ENCODE data around the gene P4HTM. TPM values are rescaled to one million over a fixed set of nuclear protein-coding genes. Genes with fewer than 3 reads are reported as not detected.

The P4HTM gene
- total and polyA plus RNA-seq, 2 of the 8 experiments (the other 6 are each of a cell fraction or from before 2014, with no cell fraction given) = 19.1 to 25.4 TPM

DNA sequence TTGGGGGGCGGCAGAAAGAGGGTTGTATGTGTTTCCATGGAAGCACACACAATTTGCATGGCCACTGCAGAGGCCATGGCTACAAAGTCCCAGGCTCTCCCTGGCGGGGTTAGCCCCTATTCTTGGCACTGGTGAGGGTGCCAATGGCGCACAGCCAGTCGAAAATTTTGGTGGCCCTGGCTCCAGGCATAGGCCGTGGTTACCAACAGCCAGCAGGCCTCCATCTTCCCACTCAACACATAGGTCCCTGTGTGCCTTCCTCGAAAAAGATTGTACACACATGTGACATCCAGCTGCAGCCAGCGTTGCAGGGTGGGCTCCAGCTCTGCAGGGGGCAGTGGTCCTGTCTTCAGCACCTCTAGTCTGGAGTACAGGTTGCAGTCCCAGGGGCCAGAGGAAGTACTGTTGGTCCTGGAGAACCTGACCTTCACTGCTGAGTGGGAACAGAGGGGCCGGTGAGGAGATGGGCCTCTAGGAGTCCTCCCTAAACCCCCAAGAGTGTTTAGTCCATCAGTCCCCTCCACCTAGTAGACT, 7.1 kb downstream of the P4HTM start:
- no peaks in the 10 kb centered on the region for H3K27me3 ChIP-seq (replicated peaks in 1 of 4; ENCODE audit: control insufficient read depth in 3 of 4, extremely low read depth in 1 of 4, insufficient read depth in 3 of 4, low read length in 3 of 4)
- H4K20me1 ChIP-seq (replicated peaks in 1 of 2; ENCODE audit: control insufficient read depth in 1 of 2, insufficient read depth in 2 of 2, low read length in 2 of 2) = peaks cover 0 to 4% of the 10 kb centered on the region in 2 experiments
- H3K79me1 ChIP-seq (ENCODE audit: low read depth, low read length) = peaks cover 3% of the 10 kb centered on the region
- TF ChIP-seq BACH1 (IDR thresholded peaks at IDR 0.05; ENCODE audit: low read length) = no peak
- TF ChIP-seq, protein P1, sequence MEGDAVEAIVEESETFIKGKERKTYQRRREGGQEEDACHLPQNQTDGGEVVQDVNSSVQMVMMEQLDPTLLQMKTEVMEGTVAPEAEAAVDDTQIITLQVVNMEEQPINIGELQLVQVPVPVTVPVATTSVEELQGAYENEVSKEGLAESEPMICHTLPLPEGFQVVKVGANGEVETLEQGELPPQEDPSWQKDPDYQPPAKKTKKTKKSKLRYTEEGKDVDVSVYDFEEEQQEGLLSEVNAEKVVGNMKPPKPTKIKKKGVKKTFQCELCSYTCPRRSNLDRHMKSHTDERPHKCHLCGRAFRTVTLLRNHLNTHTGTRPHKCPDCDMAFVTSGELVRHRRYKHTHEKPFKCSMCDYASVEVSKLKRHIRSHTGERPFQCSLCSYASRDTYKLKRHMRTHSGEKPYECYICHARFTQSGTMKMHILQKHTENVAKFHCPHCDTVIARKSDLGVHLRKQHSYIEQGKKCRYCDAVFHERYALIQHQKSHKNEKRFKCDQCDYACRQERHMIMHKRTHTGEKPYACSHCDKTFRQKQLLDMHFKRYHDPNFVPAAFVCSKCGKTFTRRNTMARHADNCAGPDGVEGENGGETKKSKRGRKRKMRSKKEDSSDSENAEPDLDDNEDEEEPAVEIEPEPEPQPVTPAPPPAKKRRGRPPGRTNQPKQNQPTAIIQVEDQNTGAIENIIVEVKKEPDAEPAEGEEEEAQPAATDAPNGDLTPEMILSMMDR (IDR thresholded peaks at IDR 0.05; ENCODE audit: control extremely low read depth in 1 of 3, insufficient read depth in 1 of 3, low read depth in 1 of 3, low read length in 3 of 3) = peak in 2 of 3 experiments; percentile 8 to 20; a peak in 1 of 4 replicates
- no peak overlapping the region for H2BK5ac ChIP-seq (ENCODE audit: low read depth, low read length)
- ChIA-PET CTCF (ENCODE audit: partially characterized antibody) (interaction anchor here (0.9 to 19.9 kb wide), 6 partner anchors 8 to 261 kb away, joined by 3 to 467 read pairs (median 4); partner anchors contain the start of genes DALRD3, NDUFAF3, PRKAR2A and WDR6), POLR2A (ENCODE audit: partially characterized antibody) (interaction anchor here (0.6 to 38.8 kb wide), 5 partner anchors 5 to 123 kb away, joined by 3 to 1518 read pairs (median 4); partner anchors contain the start of genes DALRD3, IMPDH2, NDUFAF3 and P4HTM)
- H2BK20ac ChIP-seq (ENCODE audit: low read length) = no peak overlapping the region
- H3K14ac ChIP-seq (ENCODE audit: insufficient read length) = no peak overlapping the region
- H3K4me2 ChIP-seq (ENCODE audit: insufficient read depth in 1 of 2, low read depth in 2 of 2, low read length in 2 of 2) = no peak overlapping the region
- no peak overlapping the region for H2BK120ac ChIP-seq (replicated peaks; ENCODE audit: low read depth, low read length)
- peaks cover 0 to 3% (median 0%) of the 10 kb centered on the region in 4 experiments; a peak in 2 of 8 replicates for H3K36me3 ChIP-seq (ENCODE audit: control insufficient read depth in 2 of 4, insufficient read depth in 4 of 4, low read length in 3 of 4)
- H3K27ac ChIP-seq (ENCODE audit: low read depth, low read length) = no peak overlapping the region
- H3K9me3 ChIP-seq (ENCODE audit: insufficient read depth in 2 of 2, low read depth in 1 of 2, low read length in 1 of 2) = no peaks in the 10 kb centered on the region
- H3K4ac ChIP-seq (replicated peaks; ENCODE audit: insufficient read length, low read depth, low read length) = no peak overlapping the region
- H3K4me1 ChIP-seq (replicated peaks in 1 of 4; ENCODE audit: control insufficient read depth in 3 of 4, insufficient read depth in 4 of 4, low read length in 3 of 4) = peaks cover 0 to 17% (median 7%) of the 10 kb centered on the region in 4 experiments; a peak in 5 of 7 replicates
- no peak overlapping the region for H2BK15ac ChIP-seq (ENCODE audit: low read length)
- no peak overlapping the region for H3K56ac ChIP-seq (replicated peaks; ENCODE audit: insufficient read length, low read depth, low read length)
- WGBS, 2 experiments (ENCODE audit: extremely low coverage in 1 of 2, insufficient coverage in 1 of 2, insufficient read length in 1 of 2, insufficient replicate concordance in 2 of 2, low coverage in 1 of 2, low lambda C conversion rate in 2 of 2, missing lambda C conversion rate in 1 of 2) = 88% methylated on average over 8 of the region's 8 CpGs; no CpG with 5 or more reads in 1 of the 2 experiments
- H4K5ac ChIP-seq (ENCODE audit: insufficient read length, low read depth, low read length) = no peak overlapping the region
- H3K23me2 ChIP-seq (ENCODE audit: low read depth, low read length) = no peaks in the 10 kb centered on the region
- no peak overlapping the region for H4K91ac ChIP-seq (replicated peaks; ENCODE audit: insufficient read length, low read length)
- peaks cover 0 to under 1% of the 10 kb centered on the region in 2 experiments; a peak in 2 of 4 replicates for H3K79me2 ChIP-seq (ENCODE audit: control insufficient read depth in 1 of 2, insufficient read depth in 2 of 2, low read length in 2 of 2)
- FAIRE-seq (no peak), DNase-seq (ENCODE audit: low read depth in 1 of 2, low spot score in 2 of 2) (no peak)
- no peak overlapping the region for H2AK5ac ChIP-seq (ENCODE audit: low read depth, low read length)
- 0 out of 2 replicates have a peak overlapping the region, but pooled peaks have one; percentile 5 for H4K8ac ChIP-seq (ENCODE audit: extremely low read depth, insufficient read depth, low read length)
- no peak overlapping the region for H2AFZ ChIP-seq (ENCODE audit: low read length)
- H3K23ac ChIP-seq (ENCODE audit: insufficient read length) = no peak overlapping the region
- H3K9ac ChIP-seq (replicated peaks in 1 of 4; ENCODE audit: extremely low read depth in 1 of 4, low read depth in 3 of 4, low read length in 3 of 4) = no peak overlapping the region
- H3K4me3 ChIP-seq (ENCODE audit: extremely low read depth in 1 of 4, insufficient read depth in 2 of 4, low read depth in 3 of 4, low read length in 4 of 4) = no peak overlapping the region
- H3K18ac ChIP-seq (ENCODE audit: extremely low read depth, low read length) = no peak overlapping the region
- no peak overlapping the region for H2BK12ac ChIP-seq (ENCODE audit: low read depth, low read length)

All from H1 (cell line).